Activated CD4-positive, alpha-beta T cell treated with anti-CD3 and anti-CD28 coated beads, Interleukin-2, amount 50 U/mL, for 48 hours (primary cell): Measurements from ENCODE around the gene TFCP2L1.
"Not testable (repeated sequence)": the region's sequence is repeated elsewhere in the genome, so short reads cannot be mapped to it uniquely, and the experiment has no call there.

Experiments used
- DNase-seq, 2 experiments: peaks; one replicate each; pipeline ENCODE4 v3.0.0-alpha.2; 2020

The TFCP2L1 gene

DNA sequence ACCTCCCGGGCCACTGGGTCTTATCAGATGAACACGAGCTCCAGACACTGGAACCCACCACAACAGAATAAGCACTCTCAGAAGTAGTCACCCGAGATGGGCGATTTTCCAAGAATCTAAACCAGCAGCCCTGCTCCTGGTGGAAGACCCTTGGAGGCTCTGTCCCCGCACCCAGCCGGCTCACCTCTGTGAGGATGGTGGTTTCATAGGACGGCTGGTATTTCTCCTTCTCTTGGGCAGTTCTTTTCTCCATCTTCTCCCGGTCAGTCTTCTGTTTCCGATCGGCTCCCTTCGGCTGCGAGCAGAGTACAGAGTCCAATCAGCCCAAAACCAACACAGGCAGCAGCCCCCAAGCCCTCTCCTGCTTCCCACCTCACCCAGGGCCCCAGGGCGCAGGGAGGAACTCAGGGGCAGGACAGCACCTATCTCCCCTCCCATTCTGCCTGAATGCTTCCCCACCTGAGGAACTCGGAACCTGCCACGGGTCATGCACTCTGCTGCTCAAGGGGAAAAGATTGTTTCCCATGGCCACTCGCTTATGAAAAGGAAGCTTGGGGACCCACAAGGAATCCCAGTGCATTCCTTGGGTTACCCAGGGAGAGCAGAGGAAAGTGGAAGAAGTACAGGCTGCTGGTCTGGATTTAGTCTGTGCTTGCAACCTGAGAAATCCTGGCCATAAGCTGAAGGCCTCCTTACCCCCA lies 42.7 kb downstream of the TFCP2L1 start:
- no peak for DNase-seq

DNA sequence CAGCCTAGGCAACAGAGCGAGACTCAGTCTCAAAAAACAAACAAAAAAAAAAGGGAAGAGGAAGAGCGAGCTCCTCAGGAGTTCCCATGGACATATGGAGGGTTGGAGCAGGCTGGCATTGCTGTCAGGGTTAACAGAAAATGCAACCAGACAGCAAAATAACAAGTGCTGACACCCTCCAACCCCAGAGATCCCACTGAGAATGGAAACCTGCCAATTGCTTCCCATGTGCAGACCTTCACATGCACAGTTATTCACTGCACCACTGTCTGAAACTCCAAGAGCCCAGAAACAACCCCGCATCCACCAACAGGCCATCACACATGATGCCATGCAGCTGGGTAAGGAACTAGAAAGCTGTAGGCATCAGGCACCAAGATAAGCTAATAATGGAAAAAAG lies 43.5 kb downstream of the TFCP2L1 start:
- DNase-seq, result no peak

GRCh38 chr2:121240436-121240835 lies 44.6 kb downstream of the TFCP2L1 start:
- no peak for DNase-seq

GRCh38 chr2:121239969-121240368 lies 45.0 kb downstream of the TFCP2L1 start:
- DNase-seq, result no peak

- DNase-seq, result no peak
These were observed 45.5 kb downstream of the TFCP2L1 start for GRCh38 chr2:121239471-121239870.

DNA sequence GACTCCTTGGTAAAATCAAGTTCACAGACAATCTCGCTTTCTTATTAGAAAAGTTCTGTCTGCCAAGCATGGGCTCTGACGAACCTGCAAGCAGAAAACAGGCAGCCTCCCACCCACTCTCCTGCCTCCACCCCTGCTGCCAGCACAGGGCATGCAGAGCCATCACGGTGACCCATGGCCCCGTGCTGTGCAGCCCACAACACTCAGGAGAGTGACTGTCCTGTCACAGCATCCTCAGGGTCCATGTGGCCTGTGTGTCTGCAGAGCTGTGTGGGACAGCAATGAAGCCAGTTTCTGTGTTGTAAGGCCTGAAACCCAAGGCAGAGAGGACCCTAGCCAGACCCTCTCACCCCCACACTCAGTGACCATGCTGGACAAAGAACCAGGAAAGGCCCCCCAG lies 46.2 kb downstream of the TFCP2L1 start:
- no peak for DNase-seq

- DNase-seq, result no peak
These were observed 46.9 kb downstream of the TFCP2L1 start for GRCh38 chr2:121237980-121238665.

DNA sequence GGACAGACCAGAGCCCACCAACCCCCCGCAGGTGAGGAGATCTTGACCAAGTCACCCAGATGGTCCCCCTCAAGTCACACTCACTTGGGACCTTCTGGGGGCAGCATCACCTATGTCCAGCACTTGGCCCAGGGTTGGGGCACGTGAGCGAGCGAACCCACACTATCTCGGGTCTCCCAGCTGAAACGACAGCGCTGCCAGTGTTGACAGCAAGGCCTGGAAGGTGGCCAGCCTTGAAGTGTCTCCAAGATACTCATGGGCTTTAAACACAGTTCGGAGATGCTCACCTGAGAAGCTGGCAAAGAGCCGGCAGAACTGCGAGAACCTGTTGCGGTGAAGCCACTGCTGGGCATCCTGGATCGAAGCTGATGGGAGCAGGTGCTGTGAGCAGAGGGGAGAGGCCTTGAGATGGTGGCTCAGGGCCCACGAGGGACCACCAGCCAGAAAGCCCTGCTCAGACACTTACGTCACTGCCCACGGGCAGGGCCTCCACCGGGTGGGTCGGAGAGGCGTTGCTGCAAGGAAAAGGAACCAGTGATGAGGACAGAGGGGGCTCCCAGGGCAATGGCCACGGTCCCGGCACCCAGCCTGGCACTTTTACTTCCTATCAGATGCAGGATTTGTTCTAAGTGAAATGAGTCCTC lies 47.5 kb downstream of the TFCP2L1 start:
- no peak for DNase-seq

DNA sequence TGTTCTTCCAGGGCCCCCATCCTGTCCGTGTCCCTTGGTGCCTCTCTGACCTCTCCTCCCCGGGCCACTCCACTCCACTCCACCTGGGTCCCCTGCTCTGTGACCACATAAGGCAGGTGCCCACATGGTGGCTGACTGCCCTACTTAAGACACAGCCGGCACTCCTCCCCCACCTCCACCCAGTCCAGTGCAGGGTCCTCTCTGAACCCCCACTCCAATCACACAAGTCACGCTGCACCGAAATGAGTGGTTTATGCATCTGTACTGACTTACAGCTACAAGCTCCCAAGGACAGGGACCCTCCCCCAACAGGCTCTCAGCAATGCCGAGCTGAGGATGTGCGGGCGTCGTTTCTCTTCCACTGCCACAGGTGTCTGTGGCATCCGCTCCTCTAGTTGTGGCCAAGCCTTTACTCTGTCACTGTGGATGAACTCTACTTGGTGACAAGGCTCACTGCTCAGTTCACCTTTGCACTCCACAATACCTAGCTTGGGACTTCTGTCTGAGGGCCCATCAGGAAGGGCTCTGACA lies 48.3 kb downstream of the TFCP2L1 start:
- no peak for DNase-seq

- DNase-seq, result no peak
These were observed 48.8 kb downstream of the TFCP2L1 start for GRCh38 chr2:121236101-121236640.

DNA sequence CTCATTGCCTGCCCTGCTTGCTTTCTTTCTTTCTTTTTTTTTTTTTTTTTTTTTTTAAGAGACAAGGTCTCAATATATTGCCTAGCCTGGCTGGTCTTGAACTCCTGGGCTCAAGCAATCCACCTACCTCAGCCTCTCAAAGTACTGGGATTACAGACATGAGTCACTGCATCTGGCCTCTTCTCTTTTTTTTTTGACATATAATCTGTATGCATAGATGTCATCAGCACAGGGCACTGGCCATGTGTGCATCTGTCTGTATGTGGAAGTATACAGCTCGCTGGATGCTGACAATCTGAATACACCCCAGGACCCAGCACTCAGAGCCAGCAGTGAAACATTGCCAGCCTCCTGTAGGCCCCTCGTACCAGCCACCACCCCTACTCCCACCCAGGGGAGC lies 49.5 kb downstream of the TFCP2L1 start:
- DNase-seq, result no peak

- no peak for DNase-seq
These were observed 50.2 kb downstream of the TFCP2L1 start for GRCh38 chr2:121234791-121235190.

- no peak for DNase-seq
These were observed 50.9 kb downstream of the TFCP2L1 start for GRCh38 chr2:121234144-121234543.

GRCh38 chr2:121233486-121234110 lies 51.4 kb downstream of the TFCP2L1 start:
- DNase-seq, result no peak

DNA sequence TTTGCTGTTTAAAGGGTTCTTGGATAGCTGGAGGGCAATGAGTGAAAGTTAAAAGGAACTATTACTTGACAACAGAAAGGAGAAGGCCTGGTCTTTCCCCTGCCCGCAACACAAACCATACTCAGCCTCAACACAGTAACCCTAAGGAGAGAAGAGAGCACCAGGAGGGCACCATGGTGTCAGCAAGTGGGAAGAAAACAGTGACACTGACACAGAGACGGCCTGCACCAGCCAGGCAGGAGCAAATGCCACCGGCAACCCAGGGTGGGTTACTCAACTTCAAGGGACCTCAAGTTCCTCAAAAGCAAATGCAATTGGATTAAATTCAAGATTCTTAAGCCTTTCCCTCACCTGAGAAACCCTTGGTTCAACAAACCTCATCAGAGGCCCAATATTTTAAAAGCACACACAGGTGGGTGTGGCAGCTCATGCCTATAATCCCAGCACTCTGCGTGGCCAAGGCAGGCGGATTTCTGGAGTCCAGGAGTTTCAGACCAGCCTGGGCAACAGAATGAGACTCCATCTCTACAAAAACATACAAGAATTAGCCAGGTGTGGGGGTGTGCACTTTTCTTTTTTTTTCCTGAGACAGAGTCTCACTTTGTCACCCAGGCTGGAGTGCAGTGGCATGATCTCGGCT lies 52.3 kb downstream of the TFCP2L1 start:
- no peak for DNase-seq

DNA sequence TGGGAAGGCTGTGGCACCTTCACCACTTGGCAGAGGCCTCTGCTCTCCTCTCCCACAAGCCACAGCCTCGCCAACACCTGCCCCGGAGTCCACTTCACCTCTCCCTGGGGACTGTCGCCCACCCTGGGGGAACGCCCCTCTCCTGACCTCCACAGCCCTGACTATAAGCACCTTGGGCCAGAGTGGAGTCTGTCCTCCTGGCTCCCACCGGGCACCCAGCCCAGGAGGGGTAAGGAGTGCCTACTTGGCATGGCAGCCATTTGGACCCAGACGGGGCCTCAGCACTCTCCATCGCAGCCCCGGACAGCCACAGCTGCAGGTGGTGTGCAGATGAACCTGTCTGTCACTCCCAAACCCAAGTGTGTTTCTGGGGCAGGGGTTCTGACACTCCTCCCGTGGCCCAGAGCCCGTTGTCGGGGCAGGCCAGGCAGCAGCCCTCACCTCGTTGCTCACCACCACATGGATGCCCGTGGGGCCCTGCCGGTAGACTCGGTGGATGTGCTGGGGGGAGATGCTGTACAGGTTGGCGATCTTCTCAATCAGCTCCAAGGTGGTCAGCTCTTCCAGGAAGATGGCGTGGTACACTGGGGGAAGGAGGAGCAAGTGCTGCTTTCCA lies 53.5 kb downstream of the TFCP2L1 start:
- no peak for DNase-seq

- no peak for DNase-seq
These were observed 56.5 kb downstream of the TFCP2L1 start for GRCh38 chr2:121228521-121228920.

- not testable (repeated sequence) for DNase-seq
These were observed 57.4 kb downstream of the TFCP2L1 start for GRCh38 chr2:121227381-121228144.

DNA sequence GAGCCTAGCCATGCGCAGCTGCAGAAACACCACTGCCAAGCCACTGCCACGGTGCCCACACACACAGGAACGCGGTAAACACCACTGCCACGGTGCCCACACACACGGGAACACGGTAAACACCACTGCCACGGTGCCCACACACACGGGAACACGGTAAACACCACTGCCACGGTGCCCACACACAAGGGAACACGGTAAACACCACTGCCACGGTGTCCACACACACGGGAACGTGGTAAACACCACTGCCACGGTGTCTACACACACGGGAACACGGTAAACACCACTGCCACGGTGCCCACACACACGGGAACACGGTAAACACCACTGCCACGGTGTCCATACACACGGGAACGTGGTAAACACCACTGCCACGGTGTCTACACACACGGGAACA lies 59.3 kb downstream of the TFCP2L1 start:
- not testable (repeated sequence) for DNase-seq

- no peak for DNase-seq
These were observed 64.0 kb downstream of the TFCP2L1 start for GRCh38 chr2:121220995-121221394.

GRCh38 chr2:121219866-121220265 lies 65.1 kb downstream of the TFCP2L1 start:
- DNase-seq, result no peak
